Panc1 (cell line): ENCODE measurements around the gene SMC3. TPM values are rescaled to one million over a fixed set of nuclear protein-coding genes. Genes with fewer than 3 reads are reported as not detected.

Experiments
- ATAC-seq: fragments of 200-7000 bp; cut with Tn5 transposase; 2 replicates; pipeline ENCODE4 v1.9.1; 2020; ENCODE audit warnings: mild to moderate bottlenecking, moderate library complexity
- BruUV-seq: library from RNA; stranded (reverse); fragments of 400-500 nt; replicated peaks from 2 replicates; lab custom pipeline; 2021; lab: Mats Ljungman, UMichigan
- CTCF ChIA-PET: fragments of 300-600 bp; sonication (Branson Sonifier 250); formaldehyde crosslinking; loops from one replicate; lab custom pipeline; 2022; ENCODE audit warnings: antibody characterized with exemption; lab: Charles Lee
- POLR2A ChIA-PET: fragments of 300-600 bp; sonication (Branson Sonifier 250); formaldehyde crosslinking; loops from one replicate; lab custom pipeline; 2022; ENCODE audit warnings: antibody characterized with exemption; lab: Charles Lee
- DNase-seq: peaks from one replicate; pipeline ENCODE4 v3.0.0-alpha.2; 2010; ENCODE audit warnings: low read depth, low spot score
- H3K27ac ChIP-seq: 2 replicates; pipeline ENCODE4 v1.5.1; 2011; ENCODE audit warnings: mild to moderate bottlenecking, low read length, inconsistent platforms
- H3K27me3 ChIP-seq: fragments of 200-500 bp; sonication (Bioruptor generic); 2 replicates; pipeline ENCODE4 v1.6.0; 2014; ENCODE audit warnings: low read length, inconsistent platforms; ENCODE audit not compliant: control insufficient read depth, insufficient read depth
- H3K36me3 ChIP-seq: fragments of 200-500 bp; sonication (Bioruptor generic); 2 replicates; pipeline ENCODE4 v1.5.1; 2014; ENCODE audit warnings: inconsistent platforms, mild to moderate bottlenecking, low read length, moderate library complexity; ENCODE audit not compliant: control insufficient read depth, insufficient read depth
- H3K4me1 ChIP-seq: 2 replicates; pipeline ENCODE4 v1.5.1; 2011; ENCODE audit warnings: inconsistent platforms, mild to moderate bottlenecking, low read length, moderate library complexity; ENCODE audit not compliant: control insufficient read depth, insufficient read depth
- H3K4me3 ChIP-seq, 2 experiments: 2 replicates each; pipeline ENCODE4 v1.5.1; 2011 to 2012; ENCODE audit warnings: low read depth in 2 of 2, low read length in 2 of 2, mild to moderate bottlenecking in 2 of 2, inconsistent platforms in 1 of 2, moderate library complexity in 1 of 2
- H3K9me3 ChIP-seq: fragments of 200-500 bp; sonication (Bioruptor generic); 2 replicates; pipeline ENCODE4 v1.5.1; 2014; ENCODE audit warnings: low read depth, mild to moderate bottlenecking, inconsistent platforms, low read length, moderate library complexity; ENCODE audit not compliant: control insufficient read depth, insufficient read depth
- CTCF ChIP-seq: fragments of 450-650 bp; IDR thresholded peaks from 2 replicates; pipeline ENCODE4 v1.5.1; 2017; ENCODE audit warnings: mild to moderate bottlenecking
- POLR2AphosphoS5 ChIP-seq: IDR thresholded peaks from 2 replicates; pipeline ENCODE4 v1.6.1; 2012; ENCODE audit warnings: mild to moderate bottlenecking, low read depth, low read length, moderate library complexity
- REST ChIP-seq, 2 experiments: IDR thresholded peaks; 2 replicates each; pipeline ENCODE4 v1.6.1; 2011 to 2012; ENCODE audit warnings: low read depth in 2 of 2, control low read depth in 1 of 2, low read length in 1 of 2, mild to moderate bottlenecking in 1 of 2, moderate library complexity in 1 of 2; ENCODE audit not compliant: insufficient read depth in 1 of 2
- SIN3A ChIP-seq: IDR thresholded peaks from 2 replicates; pipeline ENCODE4 v1.6.1; 2012; ENCODE audit warnings: low read depth, mild to moderate bottlenecking, low read length, moderate library complexity, borderline replicate concordance; ENCODE audit not compliant: insufficient read depth
- TCF7L2 ChIP-seq: IDR thresholded peaks from 2 replicates; pipeline ENCODE4 v1.6.1; 2011; ENCODE audit warnings: mild to moderate bottlenecking, low read depth, low read length, inconsistent platforms
- in situ Hi-C: cut with HindIII; loops from 2 replicates; pipeline ENCODE4 v1.10.0; 2016; ENCODE audit warnings: low sequenced_read_pairs, low pct_unique_long_range_greater_than_20kb
- intact Hi-C: fragments of 100-400 bp; cut with micrococcal nuclease; formaldehyde crosslinking; loops from one replicate; pipeline ENCODE4 v1.10.0; 2022; ENCODE audit not compliant: unreplicated experiment
- total RNA-seq: library from RNA; stranded (reverse); gene quantifications from one replicate; pipeline ENCODE4 v1.2.1, GENCODE V29; 2021; ENCODE audit not compliant: unreplicated experiment

Gene SMC3
- total RNA-seq, 1 experiment from 2014 or later = 71.2 TPM

GRCh38 chr10:110568055-110568735 lies 700 bp downstream of the SMC3 start:
- TF ChIP-seq CTCF (no peak; the same call in 1 of the 2 replicates), SIN3A (0 out of 2 replicates have a peak, but pooled peaks have one; percentile 87)
- Histone ChIP-seq H3K27ac (peak overlapping the region; percentile 99), H3K27me3 (no peaks in the 10 kb centered on the region), H3K9me3 (no peaks in the 10 kb centered on the region), H3K4me3 (peak overlapping the region; percentile 89 to 90), H3K4me1 (peaks cover 19% of the 10 kb centered on the region), H3K36me3 (peaks cover 32% of the 10 kb centered on the region)
- CTCF ChIA-PET = no interaction called here
- BruUV-seq = no TSS peak
- DNase-seq (no peak), ATAC-seq (peak; percentile 57)
- in situ Hi-C loops = no loop called here
- POLR2A ChIA-PET = interaction anchor here (0.6 kb wide), 1 partner anchor 13 kb away, joined by 5 read pairs; no protein-coding TSS in a partner anchor
- intact Hi-C loops = no loop called here

GRCh38 chr10:110569122-110569521 lies 1.6 kb downstream of the SMC3 start:
- DNase-seq (no peak), ATAC-seq (no peak)
- intact Hi-C loops = no loop called here
- ChIA-PET CTCF (no interaction called here), POLR2A (no interaction called here)
- H3K4me1 ChIP-seq = peaks cover 19% of the 10 kb centered on the region
- no peak for TF ChIP-seq REST (IDR thresholded peaks at IDR 0.05; ENCODE audit: insufficient read depth in 1 of 2, low read depth in 2 of 2, low read length in 1 of 2)
- no peak for TF ChIP-seq CTCF
- TF ChIP-seq TCF7L2 = no peak
- no peak for TF ChIP-seq SIN3A
- TF ChIP-seq POLR2AphosphoS5 = no peak
- no peaks in the 10 kb centered on the region for H3K9me3 ChIP-seq
- TSS peak; percentile 67 for BruUV-seq
- H3K27me3 ChIP-seq = no peaks in the 10 kb centered on the region
- peak overlapping the region; percentile 89 to 90; a peak in 3 of 4 replicates for H3K4me3 ChIP-seq
- H3K27ac ChIP-seq = peak overlapping the region; percentile 99; the same call in 1 of the 2 replicates
- H3K36me3 ChIP-seq = peaks cover 41% of the 10 kb centered on the region
- in situ Hi-C loops = no loop called here
